Choroid plexus epithelial cell (primary cell): Measurements from ENCODE around the gene FRYL.
A peak's percentile ranks its signal among the peaks of the same experiment; 100 is the strongest.
"Not testable (repeated sequence)": the region's sequence is repeated elsewhere in the genome, so short reads cannot be mapped to it uniquely, and the experiment has no call there.

Source experiments
- DNase-seq: peaks from one replicate; pipeline ENCODE4 v3.0.0-alpha.2; 2010; ENCODE audit warnings: low read depth
- H3K4me3 ChIP-seq: 2 replicates; pipeline ENCODE4 v1.5.1; 2011; ENCODE audit warnings: low read depth, mild to moderate bottlenecking, control low read depth, low read length, moderate library complexity
- CTCF ChIP-seq: conservative IDR thresholded peaks from 2 replicates; pipeline ENCODE4 v1.5.1; 2011; ENCODE audit warnings: low read depth, mild to moderate bottlenecking, control low read depth, inconsistent platforms, low read length, moderate library complexity

The FRYL gene

GRCh38 chr4:48683784-48684666, 96.1 kb downstream of the FRYL start:
- no peak overlapping the region for H3K4me3 ChIP-seq
- no peak for DNase-seq
- TF ChIP-seq CTCF, result no peak

GRCh38 chr4:48682870-48683269, 97.2 kb downstream of the FRYL start:
- not testable (repeated sequence) for DNase-seq

GRCh38 chr4:48681856-48682255, 98.2 kb downstream of the FRYL start:
- peak; percentile 75 for DNase-seq
- no peak overlapping the region for H3K4me3 ChIP-seq
- peak; percentile 68 for TF ChIP-seq CTCF

More at GRCh38 chr4:48682870-48683269, 97.2 kb downstream of the FRYL start:
- not testable (repeated sequence) for H3K4me3 ChIP-seq

GRCh38 chr4:48680848-48681568, 99.1 kb downstream of the FRYL start:
- no peak for TF ChIP-seq CTCF
- DNase-seq, result no peak
- no peak overlapping the region for H3K4me3 ChIP-seq

GRCh38 chr4:48673537-48673936, 106.5 kb downstream of the FRYL start:
- DNase-seq, result no peak
- TF ChIP-seq CTCF, result no peak

GRCh38 chr4:48670587-48670986, 109.5 kb downstream of the FRYL start:
- no peak for TF ChIP-seq CTCF
- no peak for DNase-seq

More at GRCh38 chr4:48673537-48673936, 106.5 kb downstream of the FRYL start:
- no peak overlapping the region for H3K4me3 ChIP-seq

GRCh38 chr4:48669086-48669485, 111.0 kb downstream of the FRYL start:
- DNase-seq, result no peak
- no peak for TF ChIP-seq CTCF
- no peak overlapping the region for H3K4me3 ChIP-seq

More at GRCh38 chr4:48670587-48670986, 109.5 kb downstream of the FRYL start:
- H3K4me3 ChIP-seq, result no peak overlapping the region
